ENCODE results near the gene ITGB8. TPM values are rescaled to one million over a fixed set of nuclear protein-coding genes. Genes with fewer than 3 reads are reported as not detected.

The ITGB8 gene
- total RNA-seq, 5 donors from 2014 or later (not counting 1 experiment from before 2014, with no cell fraction given): 0.08 to 0.29 (median 0.16) TPM

DNA sequence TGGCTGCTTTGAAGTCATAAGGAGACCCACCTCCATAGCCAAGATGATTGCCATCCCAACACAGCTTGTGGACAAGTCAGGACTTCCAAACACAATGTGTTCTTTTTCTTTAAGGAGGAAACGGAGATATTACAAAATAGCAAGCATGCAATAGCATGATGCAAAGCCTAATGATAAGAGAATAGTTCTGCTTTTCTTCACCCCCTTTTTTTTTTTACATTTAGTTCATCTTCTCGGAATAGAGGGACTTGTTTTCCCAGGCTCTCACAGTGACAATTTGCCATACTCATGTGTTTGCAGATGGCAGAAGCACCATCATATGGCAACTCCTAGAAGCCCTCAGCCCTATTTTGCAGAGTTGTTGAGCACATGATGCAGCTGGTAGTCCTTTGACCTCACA lies 119.8 kb downstream of the ITGB8 start:
- no peaks in the 10 kb centered on the region for H3K27me3 ChIP-seq (replicated peaks in 1 of 2; ENCODE audit: control insufficient read depth in 2 of 2, extremely low read depth in 1 of 2, insufficient read depth in 2 of 2, low read length in 1 of 2)
- H3K4me3 ChIP-seq (ENCODE audit: control insufficient read depth in 1 of 2, extremely low read depth in 1 of 2, low read length in 1 of 2): no peak overlapping the region
- no peaks in the 10 kb centered on the region for H3K9me3 ChIP-seq
- CTCF ChIA-PET: no interaction called here
- H3K36me3 ChIP-seq (ENCODE audit: control insufficient read depth in 2 of 2, extremely low read depth in 1 of 2, insufficient read depth in 1 of 2, low read length in 1 of 2): no peaks in the 10 kb centered on the region
- no CpG with 5 or more reads among the region's 2 CpGs for WGBS (ENCODE audit: insufficient coverage)
- no peak overlapping the region for H3K4me3 Mint-ChIP-seq
- H3K4me1 Mint-ChIP-seq: no peaks in the 10 kb centered on the region
- H3K27me3 Mint-ChIP-seq: peaks cover 0 to 3% of the 10 kb centered on the region in 2 donors
- H3K27ac Mint-ChIP-seq: no peak overlapping the region
- POLR2A ChIA-PET: interaction anchor here in 1 of 2 donors (0.5 kb wide), 1 partner anchor 1349 kb away, joined by 6 read pairs; no protein-coding TSS in a partner anchor
- peaks cover 0 to 3% (median 2%) of the 10 kb centered on the region in 3 donors for H3K9me3 Mint-ChIP-seq
- ATAC-seq (replicated peaks in 1 of 4): no peak
- no peak for DNase-seq
- H3K4me1 ChIP-seq (ENCODE audit: control insufficient read depth in 1 of 2, extremely low read depth in 1 of 2, insufficient read depth in 2 of 2, low read length in 2 of 2): no peaks in the 10 kb centered on the region
- no peak overlapping the region for H3K27ac ChIP-seq (ENCODE audit: low read length)
- H3K36me3 Mint-ChIP-seq: no peaks in the 10 kb centered on the region

DNA sequence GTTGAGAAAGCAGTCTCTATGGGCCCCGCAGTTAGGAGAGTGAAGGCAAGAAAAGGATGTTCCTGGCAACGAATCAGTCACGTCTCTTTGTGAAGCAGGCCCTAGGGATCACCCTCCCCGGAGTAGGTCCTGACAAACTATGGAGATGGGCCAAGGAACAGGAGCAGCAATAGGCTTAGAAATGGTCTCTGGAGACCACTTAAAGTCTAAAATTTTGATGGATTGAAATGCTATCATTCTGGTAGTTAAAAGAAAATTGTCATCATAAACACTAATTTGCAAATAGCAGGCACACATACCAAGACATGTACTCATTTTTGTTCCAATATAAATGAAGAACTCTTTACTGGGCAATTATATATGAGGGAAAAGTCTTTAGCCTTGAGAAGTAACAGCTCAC lies 123.5 kb downstream of the ITGB8 start:
- CTCF ChIA-PET: no interaction called here
- no peak overlapping the region for H3K27ac ChIP-seq (ENCODE audit: low read length)
- H3K4me3 Mint-ChIP-seq: no peak overlapping the region
- H3K36me3 ChIP-seq (ENCODE audit: control insufficient read depth in 2 of 2, extremely low read depth in 1 of 2, insufficient read depth in 1 of 2, low read length in 1 of 2): no peaks in the 10 kb centered on the region
- H3K27ac Mint-ChIP-seq: no peak overlapping the region
- no peak overlapping the region for H3K4me3 ChIP-seq (ENCODE audit: control insufficient read depth in 1 of 2, extremely low read depth in 1 of 2, low read length in 1 of 2)
- H3K27me3 Mint-ChIP-seq: no peaks in the 10 kb centered on the region
- no peak for ATAC-seq (replicated peaks in 1 of 4)
- POLR2A ChIA-PET: no interaction called here
- H3K4me1 Mint-ChIP-seq: no peaks in the 10 kb centered on the region
- no peaks in the 10 kb centered on the region for H3K9me3 ChIP-seq
- no peaks in the 10 kb centered on the region for H3K9me3 Mint-ChIP-seq
- no peaks in the 10 kb centered on the region for H3K36me3 Mint-ChIP-seq
- no peaks in the 10 kb centered on the region for H3K27me3 ChIP-seq (replicated peaks in 1 of 2; ENCODE audit: control insufficient read depth in 2 of 2, extremely low read depth in 1 of 2, insufficient read depth in 2 of 2, low read length in 1 of 2)
- no peak for DNase-seq
- no peaks in the 10 kb centered on the region for H3K4me1 ChIP-seq (ENCODE audit: control insufficient read depth in 1 of 2, extremely low read depth in 1 of 2, insufficient read depth in 2 of 2, low read length in 2 of 2)
- 82% methylated on average over 4 of the region's 4 CpGs for WGBS (ENCODE audit: insufficient coverage)

- Mint-ChIP-seq H3K9me3 (no peaks in the 10 kb centered on the region), H3K36me3 (no peaks in the 10 kb centered on the region), H3K27ac (no peak overlapping the region), H3K4me3 (no peak overlapping the region), H3K4me1 (no peaks in the 10 kb centered on the region), H3K27me3 (no peaks in the 10 kb centered on the region)
- POLR2A ChIA-PET: interaction anchor here in 1 of 2 donors (0.6 kb wide), 1 partner anchor 9 kb away, joined by 4 read pairs; no protein-coding TSS in a partner anchor
- CTCF ChIA-PET: no interaction called here
- Histone ChIP-seq H3K36me3 (ENCODE audit: control insufficient read depth in 2 of 2, extremely low read depth in 1 of 2, insufficient read depth in 1 of 2, low read length in 1 of 2) (no peaks in the 10 kb centered on the region), H3K4me3 (ENCODE audit: control insufficient read depth in 1 of 2, extremely low read depth in 1 of 2, low read length in 1 of 2) (no peak overlapping the region), H3K4me1 (ENCODE audit: control insufficient read depth in 1 of 2, extremely low read depth in 1 of 2, insufficient read depth in 2 of 2, low read length in 2 of 2) (no peaks in the 10 kb centered on the region), H3K27ac (ENCODE audit: low read length) (no peak overlapping the region), H3K9me3 (no peaks in the 10 kb centered on the region), H3K27me3 (replicated peaks in 1 of 2; ENCODE audit: control insufficient read depth in 2 of 2, extremely low read depth in 1 of 2, insufficient read depth in 2 of 2, low read length in 1 of 2) (no peaks in the 10 kb centered on the region)
- ATAC-seq (replicated peaks in 1 of 4): no peak
- no peak for DNase-seq
Measured at GRCh38 chr7:20456701-20457100, 126.0 kb downstream of the ITGB8 start.

GRCh38 chr7:20458521-20458920 lies 127.8 kb downstream of the ITGB8 start:
- ChIA-PET POLR2A (no interaction called here), CTCF (no interaction called here)
- H3K36me3 ChIP-seq (ENCODE audit: control insufficient read depth in 2 of 2, extremely low read depth in 1 of 2, insufficient read depth in 1 of 2, low read length in 1 of 2): no peaks in the 10 kb centered on the region
- Mint-ChIP-seq H3K27me3 (no peaks in the 10 kb centered on the region), H3K36me3 (no peaks in the 10 kb centered on the region), H3K27ac (no peak overlapping the region), H3K9me3 (no peaks in the 10 kb centered on the region), H3K4me3 (no peak overlapping the region), H3K4me1 (no peaks in the 10 kb centered on the region)
- no peaks in the 10 kb centered on the region for H3K9me3 ChIP-seq
- no peak overlapping the region for H3K27ac ChIP-seq (ENCODE audit: low read length)
- no CpG with 5 or more reads among the region's 1 CpG for WGBS (ENCODE audit: insufficient coverage)
- H3K4me1 ChIP-seq (ENCODE audit: control insufficient read depth in 1 of 2, extremely low read depth in 1 of 2, insufficient read depth in 2 of 2, low read length in 2 of 2): no peaks in the 10 kb centered on the region
- DNase-seq (no peak), ATAC-seq (replicated peaks in 1 of 4) (no peak)
- H3K27me3 ChIP-seq (replicated peaks in 1 of 2; ENCODE audit: control insufficient read depth in 2 of 2, extremely low read depth in 1 of 2, insufficient read depth in 2 of 2, low read length in 1 of 2): no peaks in the 10 kb centered on the region
- no peak overlapping the region for H3K4me3 ChIP-seq (ENCODE audit: control insufficient read depth in 1 of 2, extremely low read depth in 1 of 2, low read length in 1 of 2)

DNA sequence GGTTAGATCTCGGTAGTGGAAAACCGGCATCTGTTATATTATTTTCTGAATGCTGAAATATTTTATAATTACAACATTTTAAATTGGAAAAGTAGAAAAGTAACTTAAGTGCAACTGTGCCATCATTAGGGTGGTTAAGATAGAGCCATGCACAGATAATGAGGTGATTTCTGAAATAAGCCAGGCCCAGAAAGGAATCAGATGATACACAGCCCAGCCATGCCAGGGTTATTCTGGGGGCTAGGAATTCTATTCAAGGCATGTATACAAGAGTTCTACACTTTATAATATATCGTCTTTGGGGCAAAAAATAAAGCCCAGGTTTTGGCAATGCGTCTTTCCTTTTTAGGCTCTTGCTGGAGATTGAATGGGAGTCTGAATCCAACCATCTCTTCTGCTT lies 128.7 kb downstream of the ITGB8 start:
- Mint-ChIP-seq H3K27ac (no peak overlapping the region), H3K27me3 (no peaks in the 10 kb centered on the region), H3K4me3 (no peak overlapping the region), H3K4me1 (no peaks in the 10 kb centered on the region), H3K36me3 (no peaks in the 10 kb centered on the region), H3K9me3 (no peaks in the 10 kb centered on the region)
- WGBS (ENCODE audit: insufficient coverage): no CpG with 5 or more reads among the region's 4 CpGs
- Histone ChIP-seq H3K27me3 (replicated peaks in 1 of 2; ENCODE audit: control insufficient read depth in 2 of 2, extremely low read depth in 1 of 2, insufficient read depth in 2 of 2, low read length in 1 of 2) (no peaks in the 10 kb centered on the region), H3K9me3 (no peaks in the 10 kb centered on the region), H3K4me3 (ENCODE audit: control insufficient read depth in 1 of 2, extremely low read depth in 1 of 2, low read length in 1 of 2) (no peak overlapping the region), H3K27ac (ENCODE audit: low read length) (no peak overlapping the region), H3K4me1 (ENCODE audit: control insufficient read depth in 1 of 2, extremely low read depth in 1 of 2, insufficient read depth in 2 of 2, low read length in 2 of 2) (no peaks in the 10 kb centered on the region), H3K36me3 (ENCODE audit: control insufficient read depth in 2 of 2, extremely low read depth in 1 of 2, insufficient read depth in 1 of 2, low read length in 1 of 2) (no peaks in the 10 kb centered on the region)
- DNase-seq: no peak
- no peak for ATAC-seq (replicated peaks in 1 of 4)
- ChIA-PET CTCF (no interaction called here), POLR2A (no interaction called here)

DNA sequence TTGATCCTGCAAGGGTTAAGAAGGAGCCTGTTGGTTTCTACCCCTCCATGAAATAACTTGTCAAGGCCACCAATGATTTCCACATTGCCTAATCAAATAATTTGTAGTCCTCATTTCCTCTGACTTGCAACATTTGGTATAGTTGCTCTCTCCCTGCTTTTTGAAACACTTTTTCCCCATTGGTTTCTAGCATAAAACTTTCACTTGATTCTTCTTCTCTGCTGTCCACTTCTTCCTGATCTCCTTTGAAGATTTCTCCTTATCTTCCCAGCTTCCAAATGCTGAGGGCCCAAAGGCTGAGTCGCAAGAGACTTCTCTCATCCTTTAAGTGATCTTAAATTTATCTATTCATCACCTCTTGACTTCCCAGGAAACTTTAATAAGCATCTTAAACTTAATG lies 134.2 kb downstream of the ITGB8 start:
- H3K27me3 Mint-ChIP-seq: no peaks in the 10 kb centered on the region
- ATAC-seq (replicated peaks in 1 of 4) (no peak), DNase-seq (no peak)
- Histone ChIP-seq H3K4me1 (ENCODE audit: control insufficient read depth in 1 of 2, extremely low read depth in 1 of 2, insufficient read depth in 2 of 2, low read length in 2 of 2) (no peaks in the 10 kb centered on the region), H3K27me3 (replicated peaks in 1 of 2; ENCODE audit: control insufficient read depth in 2 of 2, extremely low read depth in 1 of 2, insufficient read depth in 2 of 2, low read length in 1 of 2) (no peaks in the 10 kb centered on the region), H3K36me3 (ENCODE audit: control insufficient read depth in 2 of 2, extremely low read depth in 1 of 2, insufficient read depth in 1 of 2, low read length in 1 of 2) (no peaks in the 10 kb centered on the region), H3K27ac (ENCODE audit: low read length) (no peak overlapping the region), H3K9me3 (no peaks in the 10 kb centered on the region), H3K4me3 (ENCODE audit: control insufficient read depth in 1 of 2, extremely low read depth in 1 of 2, low read length in 1 of 2) (no peak overlapping the region)
- peaks cover 0 to 4% (median 0%) of the 10 kb centered on the region in 3 donors for H3K9me3 Mint-ChIP-seq
- H3K4me3 Mint-ChIP-seq: no peak overlapping the region
- no peaks in the 10 kb centered on the region for H3K4me1 Mint-ChIP-seq
- ChIA-PET POLR2A (no interaction called here), CTCF (no interaction called here)
- WGBS (ENCODE audit: insufficient coverage): 88% methylated on average over 1 of the region's 1 CpG
- no peak overlapping the region for H3K27ac Mint-ChIP-seq
- no peaks in the 10 kb centered on the region for H3K36me3 Mint-ChIP-seq
